GM23338 (cell line): ENCODE measurements around the gene HYAL4. TPM values are rescaled to one million over a fixed set of nuclear protein-coding genes. Genes with fewer than 3 reads are reported as not detected.
A peak's percentile ranks its signal among the peaks of the same experiment; 100 is the strongest.

Source experiments
- ATAC-seq: fragments of 200-7000 bp; cut with Tn5 transposase; 3 replicates; pipeline ENCODE4 v1.9.1; 2020
- DNase-seq: peaks from one replicate; pipeline ENCODE4 v3.0.0-alpha.2; 2015; ENCODE audit warnings: low spot score
- H2AFZ ChIP-seq: fragments of 200-600 bp; sonication (generic); 2 replicates; pipeline ENCODE4 v1.8.0; 2016; ENCODE audit warnings: antibody characterized with exemption, mild to moderate bottlenecking, moderate library complexity
- H3F3A ChIP-seq: fragments of 200-600 bp; sonication (generic); replicated peaks from 2 replicates; pipeline ENCODE4 v1.8.0; 2017; ENCODE audit warnings: antibody characterized with exemption, mixed run types, low read depth
- H3K27ac ChIP-seq: fragments of 200-600 bp; sonication (generic); 2 replicates; pipeline ENCODE4 v1.6.1; 2016; ENCODE audit warnings: low read depth
- H3K27me3 ChIP-seq: fragments of 200-600 bp; sonication (generic); 2 replicates; pipeline ENCODE4 v1.8.0; 2016; ENCODE audit warnings: mild to moderate bottlenecking, mixed run types, moderate library complexity; ENCODE audit not compliant: insufficient read depth
- H3K36me3 ChIP-seq: fragments of 200-600 bp; sonication (generic); 2 replicates; pipeline ENCODE4 v1.8.0; 2016; ENCODE audit warnings: mild to moderate bottlenecking; ENCODE audit not compliant: insufficient read depth
- H3K4me1 ChIP-seq: fragments of 200-600 bp; sonication (generic); 2 replicates; pipeline ENCODE4 v1.8.0; 2016; ENCODE audit warnings: mild to moderate bottlenecking, moderate library complexity; ENCODE audit not compliant: insufficient read depth
- H3K4me2 ChIP-seq: fragments of 200-600 bp; sonication (generic); 2 replicates; pipeline ENCODE4 v1.7.1; 2017; ENCODE audit warnings: mixed run types
- H3K4me3 ChIP-seq: fragments of 200-600 bp; sonication (generic); 2 replicates; pipeline ENCODE4 v1.6.1; 2016; ENCODE audit warnings: mixed run types
- H3K79me2 ChIP-seq: fragments of 200-600 bp; sonication (generic); replicated peaks from 2 replicates; pipeline ENCODE4 v1.8.0; 2017; ENCODE audit warnings: mild to moderate bottlenecking; ENCODE audit not compliant: insufficient read depth
- H3K9me2 ChIP-seq: fragments of 200-600 bp; sonication (generic); 2 replicates; pipeline ENCODE4 v1.8.0; 2017; ENCODE audit not compliant: insufficient read depth
- H4K20me1 ChIP-seq: fragments of 200-600 bp; sonication (generic); replicated peaks from 2 replicates; pipeline ENCODE4 v1.8.0; 2017; ENCODE audit warnings: mild to moderate bottlenecking; ENCODE audit not compliant: insufficient read depth
- H3K27ac Mint-ChIP-seq: 2 replicates; pipeline ENCODE4 v1.8.0; 2020; ENCODE audit warnings: inconsistent platforms, mild to moderate bottlenecking, moderate library complexity, mixed read lengths
- H3K27me3 Mint-ChIP-seq: 3 replicates; pipeline ENCODE4 v1.8.0; 2022; ENCODE audit warnings: low read depth, mild to moderate bottlenecking, moderate library complexity, mixed read lengths, inconsistent platforms; ENCODE audit not compliant: insufficient read depth, poor library complexity
- H3K36me3 Mint-ChIP-seq: 3 replicates; pipeline ENCODE4 v1.8.0; 2021; ENCODE audit warnings: low read depth, mild to moderate bottlenecking, inconsistent platforms, moderate library complexity, mixed read lengths
- H3K4me1 Mint-ChIP-seq: 3 replicates; pipeline ENCODE4 v1.8.0; 2020; ENCODE audit warnings: mild to moderate bottlenecking, inconsistent platforms, mixed read lengths
- H3K4me3 Mint-ChIP-seq: 3 replicates; pipeline ENCODE4 v1.8.0; 2021; ENCODE audit warnings: moderate library complexity, mild to moderate bottlenecking, inconsistent platforms, mixed read lengths
- H3K9me3 Mint-ChIP-seq: 3 replicates; pipeline ENCODE4 v1.8.0; 2020; ENCODE audit warnings: moderate library complexity, mild to moderate bottlenecking, inconsistent platforms, mixed read lengths
- CREB1 ChIP-seq: fragments of 250-450 bp; sonication (Bioruptor Pico); IDR thresholded peaks from 2 replicates; pipeline ENCODE4 v1.5.0; 2020; ENCODE audit warnings: low read depth, mild to moderate bottlenecking, moderate library complexity
- CTCF ChIP-seq, 2 experiments: fragments of 200-600 bp in 1 of 2; sonication (generic) in 1 of 2; conservative IDR thresholded peaks; 2 replicates each; pipeline versions ENCODE4 v1.5.1 to v1.6.1; 2016 to 2017; ENCODE audit warnings: antibody characterized with exemption in 2 of 2, low read depth in 2 of 2, mild to moderate bottlenecking in 2 of 2, moderate library complexity in 1 of 2
- EZH2 ChIP-seq: fragments of 200-600 bp; sonication (generic); IDR thresholded peaks from one replicate; pipeline ENCODE4 v1.8.0; 2017; ENCODE audit warnings: antibody characterized with exemption, mild to moderate bottlenecking, low read depth; ENCODE audit not compliant: unreplicated experiment
- JUNB ChIP-seq: IDR thresholded peaks from one replicate; pipeline ENCODE4 v1.6.1; 2016; ENCODE audit warnings: antibody characterized with exemption; ENCODE audit not compliant: unreplicated experiment
- NANOG ChIP-seq: IDR thresholded peaks from 2 replicates; pipeline ENCODE4 v1.6.1; 2016; ENCODE audit warnings: antibody characterized with exemption, borderline replicate concordance
- POLR2AphosphoS5 ChIP-seq: IDR thresholded peaks from 2 replicates; pipeline ENCODE4 v1.6.1; 2016; ENCODE audit warnings: antibody characterized with exemption, low read depth
- STAT1 ChIP-seq: IDR thresholded peaks from one replicate; pipeline ENCODE4 v1.6.1; 2016; ENCODE audit warnings: antibody characterized with exemption; ENCODE audit not compliant: unreplicated experiment
- ZNF462 ChIP-seq: fragments of 250-450 bp; sonication (Bioruptor Pico); IDR thresholded peaks from 2 replicates; pipeline ENCODE4 v1.5.0; 2020; ENCODE audit warnings: mild to moderate bottlenecking, moderate library complexity
- polyA plus RNA-seq: library from polyadenylated mRNA; unstranded; fragments of >200 nt; fragmentation: Nextera tagmentation; extraction: Ambion mirVana; gene quantifications from 2 replicates; pipeline ENCODE4 v1.2.1, GENCODE V29; 2016
- total RNA-seq: library from RNA; depleted of rRNA; stranded (reverse); fragments of >200 nt; shearing (Covaris generic); gene quantifications from 2 replicates; pipeline ENCODE4 v1.2.3, GENCODE V29; 2014

HYAL4 gene
- total and polyA plus RNA-seq, 2 experiments from 2014 or later, result not detected

- TF ChIP-seq ZNF462 (CRISPR knock-in tag), result no peak
- TF ChIP-seq CTCF (conservative IDR thresholded peaks at IDR 0.05; ENCODE audit: low read depth in 2 of 2), result no peak
- no peak for TF ChIP-seq EZH2
- no peak for TF ChIP-seq STAT1
Measured at GRCh38 chr7:123824754-123825067, 20.3 kb upstream of the HYAL4 start (continued).

DNA sequence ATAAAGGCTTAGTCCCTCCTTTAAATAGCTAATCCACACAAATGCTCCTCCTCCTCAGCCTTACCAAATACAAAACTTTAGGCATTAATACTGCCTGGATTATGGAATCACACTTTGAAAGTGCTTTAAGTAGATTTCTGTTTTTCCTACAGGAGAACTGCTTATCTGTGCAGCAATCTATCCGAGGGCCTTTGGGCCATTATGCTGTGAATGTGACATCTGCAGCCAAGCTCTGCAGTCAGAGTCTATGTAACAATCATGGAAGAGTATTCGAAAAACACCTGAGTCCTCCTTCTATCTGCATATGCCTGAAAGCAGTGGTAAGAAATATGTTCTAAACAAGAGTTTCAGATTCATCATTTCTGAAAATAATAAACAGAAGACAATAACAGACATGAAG is 16.2 kb upstream of the HYAL4 start:
- no peak for ATAC-seq

More for the DNA sequence above, 16.2 kb upstream of the HYAL4 start:
- Histone ChIP-seq H4K20me1 (no peaks in the 10 kb centered on the region), H3K36me3 (no peaks in the 10 kb centered on the region), H3F3A (no peaks in the 10 kb centered on the region; the same call in 1 of the 2 replicates), H3K79me2 (no peaks in the 10 kb centered on the region), H3K9me2 (no peaks in the 10 kb centered on the region), H3K27me3 (no peaks in the 10 kb centered on the region), H3K27ac (peak overlapping the region; percentile 46; the same call in 1 of the 2 replicates), H3K4me1 (no peaks in the 10 kb centered on the region), H2AFZ (no peak overlapping the region), H3K4me2 (no peak overlapping the region), H3K4me3 (no peak overlapping the region)
- Mint-ChIP-seq H3K9me3 (no peaks in the 10 kb centered on the region), H3K4me1 (peaks cover 3% of the 10 kb centered on the region; the same call in 2 of the 3 replicates), H3K4me3 (no peak overlapping the region), H3K27ac (no peak overlapping the region), H3K27me3 (no peaks in the 10 kb centered on the region), H3K36me3 (no peaks in the 10 kb centered on the region)
- TF ChIP-seq JUNB, result no peak
- no peak for TF ChIP-seq NANOG
- no peak for TF ChIP-seq CTCF (conservative IDR thresholded peaks at IDR 0.05; ENCODE audit: low read depth in 2 of 2)
- TF ChIP-seq POLR2AphosphoS5, result no peak
- no peak for TF ChIP-seq CREB1 (CRISPR knock-in tag)
- no peak for DNase-seq
